Spleen (tissue), 7 donors: ENCODE measurements around the gene ICAM2.

Source experiments
- POLR2A ChIP-seq, 3 donors: fragments of 450-650 bp; IDR thresholded peaks; one replicate each; pipeline ENCODE4 v1.5.1; 2017; ENCODE audit warnings: antibody characterized with exemption in 3 of 3, mild to moderate bottlenecking in 1 of 3
- POLR2AphosphoS5 ChIP-seq, 3 donors: sonication (generic); formaldehyde crosslinking; IDR thresholded peaks; one replicate each; pipeline ENCODE4 v1.5.1; 2017; ENCODE audit warnings: antibody characterized with exemption in 3 of 3
- TF ChIP-seq, protein P1 (sequence below), 11 experiments: fragments of 200-600 bp in 7 of 11; fragments of 450-650 bp in 4 of 11; sonication (generic) in 4 of 11; IDR thresholded peaks in 8 of 11; conservative IDR thresholded peaks in 3 of 11; 1 replicate in 7 of 11; 2 replicates in 4 of 11; pipeline versions ENCODE4 v1.4.0 to v1.8.0; 2016 to 2021; ENCODE audit warnings: antibody characterized with exemption in 11 of 11, inconsistent platforms in 4 of 11, mild to moderate bottlenecking in 1 of 11
- donor health status: DM: no; HTN: no; CAD: no; lungs with moderate emphysema.
- donor health status: DM: no; HTN: no; CAD: no.
- donor health status: DM: no; HTN: no; CAD: no.

DNA sequence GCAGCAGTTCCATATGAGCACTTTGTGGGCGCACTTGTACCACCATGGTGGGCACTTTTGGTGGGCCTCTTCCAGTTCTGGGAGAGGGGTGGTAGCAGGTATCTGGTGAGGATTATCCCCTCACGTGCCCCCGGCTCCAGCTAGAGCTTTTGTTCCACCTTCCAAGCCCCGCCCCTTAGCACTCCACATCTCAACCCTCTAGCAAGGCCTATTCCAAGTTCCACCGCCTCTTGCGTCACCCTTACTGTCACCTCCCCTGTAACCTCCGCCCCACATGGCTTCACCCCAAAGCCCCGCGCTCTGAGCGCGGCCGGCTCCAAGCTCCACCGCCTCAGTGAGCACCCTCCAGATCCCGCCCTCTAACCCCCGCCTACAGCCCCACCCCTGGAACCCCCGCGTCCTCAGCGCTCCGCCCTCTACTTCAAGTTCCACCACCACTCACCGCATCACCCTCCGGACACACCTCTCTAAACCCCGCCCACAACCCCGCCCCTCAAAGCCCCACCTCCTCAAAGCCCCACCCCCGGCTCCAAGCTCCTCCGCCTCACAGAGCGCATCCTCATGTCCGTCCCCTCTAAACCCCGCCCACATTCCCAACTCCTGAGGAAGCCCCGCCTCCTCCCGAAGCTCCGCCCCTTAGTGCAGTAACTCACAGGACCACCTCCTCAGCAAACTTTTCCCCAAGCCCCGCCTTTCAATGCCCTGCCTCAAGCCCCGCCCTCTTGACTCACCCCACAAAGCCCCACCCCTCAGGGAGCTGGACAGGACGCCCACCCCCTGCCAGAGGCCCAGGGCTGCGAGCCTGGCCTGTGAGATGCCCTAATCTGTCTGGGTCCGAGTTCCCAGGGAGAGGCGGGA, 58.8 kb downstream of the ICAM2 start:
- TF ChIP-seq, protein P1, sequence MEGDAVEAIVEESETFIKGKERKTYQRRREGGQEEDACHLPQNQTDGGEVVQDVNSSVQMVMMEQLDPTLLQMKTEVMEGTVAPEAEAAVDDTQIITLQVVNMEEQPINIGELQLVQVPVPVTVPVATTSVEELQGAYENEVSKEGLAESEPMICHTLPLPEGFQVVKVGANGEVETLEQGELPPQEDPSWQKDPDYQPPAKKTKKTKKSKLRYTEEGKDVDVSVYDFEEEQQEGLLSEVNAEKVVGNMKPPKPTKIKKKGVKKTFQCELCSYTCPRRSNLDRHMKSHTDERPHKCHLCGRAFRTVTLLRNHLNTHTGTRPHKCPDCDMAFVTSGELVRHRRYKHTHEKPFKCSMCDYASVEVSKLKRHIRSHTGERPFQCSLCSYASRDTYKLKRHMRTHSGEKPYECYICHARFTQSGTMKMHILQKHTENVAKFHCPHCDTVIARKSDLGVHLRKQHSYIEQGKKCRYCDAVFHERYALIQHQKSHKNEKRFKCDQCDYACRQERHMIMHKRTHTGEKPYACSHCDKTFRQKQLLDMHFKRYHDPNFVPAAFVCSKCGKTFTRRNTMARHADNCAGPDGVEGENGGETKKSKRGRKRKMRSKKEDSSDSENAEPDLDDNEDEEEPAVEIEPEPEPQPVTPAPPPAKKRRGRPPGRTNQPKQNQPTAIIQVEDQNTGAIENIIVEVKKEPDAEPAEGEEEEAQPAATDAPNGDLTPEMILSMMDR (IDR thresholded peaks at IDR 0.05 in 8 of 11, conservative IDR thresholded peaks at IDR 0.05 in 3 of 11), result no peak
- TF ChIP-seq POLR2A (IDR thresholded peaks at IDR 0.05), result no peak
- no peak for TF ChIP-seq POLR2AphosphoS5 (IDR thresholded peaks at IDR 0.05)
